CD4-positive, alpha-beta T cell treated with Interleukin-6 for 4 hours (primary cell): ENCODE results near the gene SMNDC1.

Experiments
- DNase-seq: peaks from one replicate; pipeline ENCODE4 v3.0.0-alpha.2; 2020; ENCODE audit warnings: mixed read lengths

SMNDC1 gene

DNA sequence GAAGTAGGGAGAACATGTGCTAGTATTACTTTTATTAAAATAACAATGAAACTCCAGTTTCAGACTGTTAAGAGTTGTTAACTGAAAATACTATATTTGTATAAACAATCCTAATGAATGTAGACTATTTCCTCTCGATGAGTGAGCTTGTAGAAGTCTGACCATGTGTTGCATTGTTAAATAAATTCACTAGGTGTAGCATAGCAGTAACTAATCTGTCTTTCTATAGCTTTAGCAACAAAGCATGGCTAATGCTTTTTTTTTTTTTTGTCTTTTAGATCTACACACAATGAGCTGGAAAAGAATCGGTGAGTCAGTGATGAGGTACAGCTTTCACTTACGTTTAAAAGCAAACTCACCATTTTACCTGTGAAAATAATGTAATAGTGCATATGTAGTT is 60.2 kb downstream of the SMNDC1 start:
- no peak for DNase-seq

DNA sequence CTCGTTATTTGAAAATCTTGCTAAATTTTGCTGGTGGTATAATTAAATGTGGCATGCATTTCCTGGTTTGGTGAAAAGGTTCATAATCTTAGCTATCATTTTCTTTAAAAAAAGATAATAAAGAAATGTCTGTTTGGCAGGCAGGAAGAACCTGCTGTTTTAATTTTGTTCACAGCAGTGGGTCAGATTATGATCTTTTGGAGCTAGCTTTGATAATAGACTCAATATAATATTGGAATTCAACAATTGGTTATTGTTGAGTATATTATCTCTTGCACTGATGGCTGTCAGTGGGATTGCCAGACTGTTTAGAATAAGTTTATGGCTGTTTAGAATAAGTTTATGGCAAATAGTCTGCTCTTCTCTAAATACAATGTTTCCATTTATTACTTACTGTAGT is 62.2 kb downstream of the SMNDC1 start:
- DNase-seq: no peak

DNA sequence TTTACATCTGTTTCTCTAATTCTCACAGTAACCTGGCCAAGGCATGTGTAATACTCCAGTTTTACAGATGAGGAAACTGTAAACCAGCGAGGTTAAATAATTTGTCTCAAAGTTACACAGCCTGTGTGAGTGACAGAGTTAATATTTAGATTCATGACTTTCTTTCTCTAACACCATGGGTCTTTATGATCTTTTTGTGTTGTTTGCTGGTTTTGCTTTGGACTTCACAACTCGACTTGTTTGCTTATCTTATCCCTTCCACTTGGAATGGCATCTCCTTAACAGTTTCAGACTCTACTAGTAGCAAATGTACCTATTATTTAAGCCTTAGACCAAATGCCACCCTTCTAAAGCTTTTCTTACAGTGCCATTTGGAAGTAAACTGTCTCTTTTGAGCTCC is 62.9 kb downstream of the SMNDC1 start:
- DNase-seq: no peak

DNA sequence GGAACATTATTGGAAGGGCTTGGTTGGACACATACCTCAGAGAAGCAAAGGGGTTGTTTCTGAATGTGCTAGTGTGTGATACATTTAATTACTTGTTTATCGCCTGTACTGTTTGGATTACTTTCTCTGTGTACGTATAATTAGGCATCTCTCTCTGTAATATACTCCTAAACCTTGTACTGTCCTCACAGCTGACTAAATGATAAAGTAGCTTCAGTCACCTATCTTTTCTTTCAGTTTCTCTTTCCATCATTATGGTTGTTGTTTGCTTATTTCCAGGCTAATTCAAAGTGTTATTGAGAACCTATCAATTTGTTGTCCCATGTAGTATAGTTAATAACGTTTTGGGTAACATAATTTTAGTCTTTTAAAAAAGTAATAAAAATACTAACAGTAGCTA is 63.3 kb downstream of the SMNDC1 start:
- DNase-seq: no peak
